CD4-positive, alpha-beta T cell treated with Interleukin-17A for 4 hours (primary cell): ENCODE measurements around the gene CDHR3.
"Not testable (repeated sequence)": the region's sequence is repeated elsewhere in the genome, so short reads cannot be mapped to it uniquely, and the experiment has no call there.

ENCODE experiments used
- DNase-seq: peaks from one replicate; pipeline ENCODE4 v3.0.0-alpha.2; 2020; ENCODE audit warnings: mixed read lengths

The CDHR3 gene

DNA sequence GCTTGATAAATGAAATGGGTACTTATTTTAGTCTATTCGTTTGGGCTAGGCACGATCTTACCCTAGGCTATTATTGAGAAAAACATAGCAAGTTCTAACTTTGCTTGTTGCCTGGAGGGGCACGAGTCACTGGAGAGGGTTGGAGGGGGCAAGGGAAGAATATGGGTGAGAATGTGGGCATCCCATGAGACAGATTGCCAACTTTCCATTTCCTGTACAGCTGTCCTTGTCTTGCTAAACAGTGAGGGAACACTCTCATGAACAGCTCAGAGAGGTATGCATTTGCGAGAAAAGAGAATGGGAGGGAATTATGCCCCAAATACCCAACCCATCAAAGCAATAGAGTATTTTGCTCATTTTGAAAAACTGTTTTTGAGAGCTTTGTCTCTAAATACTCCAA lies 9.2 kb downstream of the CDHR3 start:
- no peak for DNase-seq

GRCh38 chr7:105974471-105974870 lies 11.4 kb downstream of the CDHR3 start:
- no peak for DNase-seq

- DNase-seq: no peak
These were observed 12.8 kb downstream of the CDHR3 start for GRCh38 chr7:105975770-105976417.

GRCh38 chr7:105976868-105977267 lies 13.8 kb downstream of the CDHR3 start:
- DNase-seq: no peak

GRCh38 chr7:105978035-105978434 lies 15.0 kb downstream of the CDHR3 start:
- no peak for DNase-seq

DNA sequence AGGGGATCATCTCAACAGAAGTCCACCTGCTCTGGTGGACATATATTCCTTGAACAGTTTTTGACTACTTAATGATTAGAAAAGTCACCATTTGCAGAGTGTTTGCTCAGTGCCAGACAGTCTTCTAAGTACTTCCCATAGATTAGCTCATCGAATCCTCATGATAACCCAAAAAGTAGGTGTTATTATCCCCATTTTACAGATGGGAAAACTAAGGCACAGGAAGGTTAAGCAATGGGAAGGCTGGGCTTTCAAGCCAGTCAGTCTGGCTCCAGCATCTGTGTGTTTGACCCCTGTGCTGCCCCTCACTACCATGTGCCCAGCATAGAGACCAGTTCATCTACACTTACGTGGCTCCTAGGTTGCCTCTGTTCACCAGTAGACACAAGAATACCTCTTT lies 15.9 kb downstream of the CDHR3 start:
- DNase-seq: no peak

- no peak for DNase-seq
These were observed 16.3 kb downstream of the CDHR3 start for GRCh38 chr7:105979405-105979804.

DNA sequence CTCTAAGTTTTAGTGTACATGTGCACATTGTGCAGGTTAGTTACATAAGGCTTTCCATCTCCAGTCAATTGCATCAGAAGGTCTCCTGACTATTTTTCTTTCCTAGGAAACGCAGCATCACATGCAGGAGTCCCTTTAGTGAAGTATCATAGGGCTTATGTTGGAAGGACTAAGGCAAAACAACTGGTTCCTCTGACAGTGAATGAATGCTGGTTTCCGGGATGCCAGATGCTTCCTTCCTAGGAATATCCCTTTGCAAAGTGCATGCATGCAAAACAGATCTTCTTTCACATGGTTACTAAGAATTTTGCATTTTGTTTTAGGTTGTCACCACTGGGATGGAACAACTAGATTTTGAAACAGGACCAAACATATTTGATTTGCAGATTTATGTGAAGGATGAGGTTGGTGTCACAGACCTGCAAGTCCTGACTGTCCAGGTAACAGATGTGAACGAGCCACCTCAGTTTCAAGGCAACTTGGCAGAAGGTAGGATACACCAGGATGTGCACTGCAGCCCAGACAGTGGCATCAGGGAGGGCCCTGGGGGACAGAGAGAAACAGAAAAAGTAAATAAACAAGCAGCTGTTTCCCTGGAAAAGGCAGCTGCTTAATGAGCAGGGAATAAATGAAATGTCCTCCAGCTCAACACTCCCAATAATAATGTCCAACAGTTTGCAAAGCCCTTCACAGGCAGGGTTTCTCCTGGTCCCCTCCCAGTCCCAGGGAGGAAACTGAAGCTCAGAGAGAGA lies 17.8 kb downstream of the CDHR3 start:
- no peak for DNase-seq

GRCh38 chr7:105982388-105982787 lies 19.3 kb downstream of the CDHR3 start:
- DNase-seq: no peak

- not testable (repeated sequence) for DNase-seq
These were observed 21.7 kb downstream of the CDHR3 start for GRCh38 chr7:105984808-105985207.

DNA sequence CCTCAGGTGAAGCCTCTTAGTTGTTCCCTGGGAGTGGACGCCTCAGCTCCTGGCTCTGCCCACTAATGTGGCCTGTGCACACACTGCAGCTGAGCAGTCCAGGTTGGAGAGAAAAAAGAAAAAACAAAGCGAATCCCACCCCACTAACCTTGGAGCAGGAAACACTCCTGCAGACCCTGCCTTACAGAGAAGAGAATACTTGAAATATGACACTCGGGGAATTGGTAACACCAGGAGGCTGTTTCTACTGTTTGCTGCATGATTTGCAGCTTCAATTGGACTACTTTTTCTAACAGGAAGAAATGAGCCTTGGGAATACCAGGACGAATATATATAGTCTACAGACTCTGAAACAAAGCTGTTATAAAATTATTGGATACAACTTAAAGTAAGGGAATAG lies 22.2 kb downstream of the CDHR3 start:
- no peak for DNase-seq

GRCh38 chr7:105985672-105986215 lies 22.7 kb downstream of the CDHR3 start:
- DNase-seq: no peak

DNA sequence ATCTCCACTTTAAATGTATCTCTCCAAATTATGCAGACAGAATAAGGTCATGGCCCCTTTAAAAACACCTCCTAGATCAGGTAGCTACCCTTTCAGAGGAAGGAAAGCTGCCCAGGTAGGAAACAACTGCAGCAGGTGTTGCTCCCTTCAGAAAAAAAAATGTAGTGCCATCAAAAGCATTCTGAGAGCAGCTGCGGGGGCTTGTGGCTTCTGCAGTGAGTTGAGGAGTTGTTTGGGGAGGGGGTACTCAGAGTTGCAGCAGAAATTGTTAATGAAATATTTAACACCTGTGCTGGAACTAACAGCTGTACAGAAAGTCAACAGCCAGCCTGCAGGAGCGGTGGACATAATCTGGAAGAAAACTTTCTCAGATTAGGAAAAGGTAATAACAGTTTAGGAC lies 24.0 kb downstream of the CDHR3 start:
- no peak for DNase-seq

- DNase-seq: no peak
These were observed 25.2 kb downstream of the CDHR3 start for GRCh38 chr7:105988276-105988675.

- no peak for DNase-seq
These were observed 26.1 kb downstream of the CDHR3 start for GRCh38 chr7:105989191-105989590.

DNA sequence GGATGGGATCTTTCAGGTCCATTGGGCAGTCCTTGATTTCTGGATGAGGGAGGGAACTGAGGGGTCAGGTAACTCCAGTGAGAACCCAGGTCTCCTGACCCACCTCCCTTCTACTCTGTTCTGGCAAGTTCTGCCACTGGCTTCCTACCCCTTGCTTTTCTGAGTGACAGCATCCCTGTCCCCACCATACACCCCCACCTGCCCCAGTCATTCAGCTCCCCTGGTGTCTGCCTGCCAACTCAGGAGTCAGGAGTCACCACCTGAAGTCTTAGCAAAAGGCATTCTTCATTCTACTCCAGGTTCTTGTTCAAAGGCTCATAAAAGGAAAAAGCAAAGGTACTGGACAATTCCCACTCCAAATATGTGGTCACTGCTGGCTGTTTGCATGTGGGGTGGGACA lies 26.6 kb downstream of the CDHR3 start:
- DNase-seq: no peak

- no peak for DNase-seq
These were observed 27.1 kb downstream of the CDHR3 start for GRCh38 chr7:105990141-105990540.

GRCh38 chr7:105990727-105991453 lies 27.8 kb downstream of the CDHR3 start:
- DNase-seq: no peak

GRCh38 chr7:105992905-105993304 lies 29.8 kb downstream of the CDHR3 start:
- peak; percentile 26 for DNase-seq

DNA sequence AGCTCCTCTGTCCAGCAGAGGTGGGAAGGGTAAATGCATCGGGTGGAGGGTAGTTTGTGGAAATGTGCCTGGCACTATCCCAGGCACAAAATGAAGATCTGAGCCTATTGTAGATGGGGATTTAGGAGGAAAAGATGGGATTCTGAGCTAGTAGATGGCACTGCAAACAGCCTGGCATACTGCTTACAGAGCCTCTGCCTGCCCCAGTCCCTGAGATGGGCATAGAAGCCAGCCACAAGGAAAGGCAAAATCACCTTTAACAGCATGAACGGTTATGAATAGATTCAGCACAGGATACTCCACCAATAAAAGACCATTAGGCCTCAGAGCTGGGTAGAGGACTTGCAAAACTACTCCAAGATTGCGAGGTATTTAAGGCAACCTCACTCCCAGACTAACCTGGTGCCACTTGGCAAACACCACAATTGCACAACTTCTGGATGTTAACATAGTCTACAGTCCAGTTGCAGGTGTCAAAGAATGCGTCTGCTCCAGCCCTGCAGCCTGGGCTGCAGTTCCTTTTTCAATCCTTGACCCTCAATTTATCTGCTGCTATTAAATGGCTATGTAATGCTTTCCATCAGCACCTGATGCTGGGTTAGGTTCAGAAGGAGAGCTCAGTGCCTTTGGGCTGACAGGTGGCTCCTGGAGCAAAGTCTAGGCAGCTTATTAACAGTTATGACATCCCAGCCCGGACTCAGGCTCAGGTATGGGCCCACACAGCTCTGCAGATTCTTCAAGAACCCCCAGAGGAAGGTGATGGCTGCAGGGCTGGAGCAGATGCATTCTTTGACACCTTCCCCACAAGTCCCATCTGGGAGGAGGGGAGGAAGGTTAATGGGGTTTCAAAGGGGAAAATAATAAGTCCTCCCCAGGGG lies 34.0 kb downstream of the CDHR3 start:
- DNase-seq: no peak

DNA sequence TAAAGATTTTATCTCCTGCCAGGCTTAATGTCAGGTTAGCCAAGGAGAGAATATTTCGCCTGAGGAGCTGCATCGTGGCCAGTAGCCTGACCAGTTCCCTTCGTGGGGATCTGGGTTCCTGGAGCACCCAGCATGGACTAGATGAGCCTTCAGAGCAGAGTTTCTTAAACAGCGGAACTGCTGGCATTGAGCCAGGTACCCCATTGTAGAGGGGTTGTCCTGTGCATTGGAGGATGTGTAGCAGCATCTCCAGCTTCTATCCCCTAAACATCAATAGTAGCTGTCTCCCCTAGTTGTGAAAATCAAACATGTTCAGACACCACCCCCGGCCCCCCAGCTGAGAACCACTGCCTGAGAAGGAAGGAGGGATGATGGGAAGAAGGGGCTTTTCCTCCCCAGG lies 36.2 kb downstream of the CDHR3 start:
- DNase-seq: no peak

DNA sequence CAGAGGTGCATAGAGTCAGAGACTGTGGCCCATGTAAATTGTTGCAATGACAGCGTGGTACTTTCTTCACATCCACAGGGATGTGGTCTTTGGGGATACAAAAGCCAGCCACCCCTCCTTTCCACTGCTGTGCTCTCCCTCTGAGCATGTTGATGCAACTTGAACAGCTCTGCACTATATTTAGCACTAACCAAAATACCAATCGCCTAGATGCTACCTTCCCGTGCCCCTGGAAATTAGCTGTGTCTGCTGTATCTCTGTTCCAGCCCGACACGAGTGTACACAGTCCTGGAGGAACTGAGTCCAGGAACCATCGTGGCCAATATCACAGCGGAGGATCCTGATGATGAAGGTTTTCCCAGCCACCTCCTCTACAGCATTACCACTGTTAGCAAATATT lies 38.1 kb downstream of the CDHR3 start:
- DNase-seq: no peak

DNA sequence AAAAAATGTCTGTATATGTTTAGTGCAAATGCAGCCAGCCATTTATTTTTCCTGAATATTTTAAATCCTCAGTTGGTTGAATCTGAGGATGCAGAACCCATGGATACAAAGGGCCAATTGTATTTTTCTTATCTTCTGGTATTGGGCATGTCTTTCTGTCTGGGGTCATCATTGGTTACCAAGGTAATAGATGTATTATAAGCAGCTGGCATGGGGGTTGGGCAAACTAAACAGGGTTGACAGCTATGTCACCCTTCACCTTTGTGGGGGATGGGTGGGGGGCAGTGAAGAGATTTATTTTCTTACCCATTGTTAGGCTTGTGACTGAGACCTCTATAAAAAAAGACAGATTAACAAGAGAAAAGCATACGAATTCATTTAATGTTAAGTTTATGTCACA lies 38.8 kb downstream of the CDHR3 start:
- no peak for DNase-seq
